G401 (cell line): ENCODE data around the gene EPB41L4B. TPM values are rescaled to one million over a fixed set of nuclear protein-coding genes. Genes with fewer than 3 reads are reported as not detected.
"Not testable (repeated sequence)": the region's sequence is repeated elsewhere in the genome, so short reads cannot be mapped to it uniquely, and the experiment has no call there.

ENCODE experiments used
- DNase-seq: peaks from one replicate; pipeline ENCODE4 v3.0.0-alpha.2; 2015; ENCODE audit warnings: low spot score
- in situ Hi-C: cut with HindIII; loops from 2 replicates; pipeline ENCODE4 v1.10.0; 2016; ENCODE audit warnings: low sequenced_read_pairs, mixed read lengths
- total RNA-seq: library from RNA; depleted of rRNA; stranded (reverse); fragments of >200 nt; shearing (Covaris generic); gene quantifications from 2 replicates; pipeline ENCODE4 v1.2.3, GENCODE V29; 2014; rRNA removed

EPB41L4B gene
- total RNA-seq, 1 experiment from 2014 or later: 6.5 TPM

DNA sequence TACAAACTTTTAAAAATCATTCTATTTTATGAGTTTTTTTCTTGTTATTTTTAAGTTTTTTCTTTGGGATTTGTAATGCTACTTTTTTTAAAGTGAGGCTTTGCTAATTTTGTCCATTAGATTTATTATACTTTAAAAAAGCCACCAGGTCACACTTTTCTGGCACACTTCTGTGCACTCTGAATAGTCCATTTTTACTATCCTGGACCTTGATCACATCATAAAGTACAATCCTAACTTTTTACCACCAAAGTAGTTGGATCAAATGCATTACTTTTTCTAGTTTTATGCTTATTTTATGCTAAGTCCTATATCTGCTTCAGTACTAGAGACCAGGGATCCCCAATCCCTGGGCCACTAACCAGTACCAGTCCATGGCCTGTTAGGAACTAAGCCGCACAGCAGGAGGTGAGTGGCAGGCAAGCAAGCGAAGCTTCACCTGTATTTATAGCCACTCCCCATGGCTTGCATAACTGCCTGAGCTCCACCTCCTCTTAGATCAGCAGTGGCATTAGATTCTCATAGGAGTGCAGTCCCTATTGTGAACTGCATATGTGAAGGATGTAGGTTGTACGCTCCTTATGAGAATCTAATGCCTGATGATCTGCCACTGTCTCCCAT is 169.8 kb downstream of the EPB41L4B start:
- in situ Hi-C loops: no loop called here
- no peak for DNase-seq

DNA sequence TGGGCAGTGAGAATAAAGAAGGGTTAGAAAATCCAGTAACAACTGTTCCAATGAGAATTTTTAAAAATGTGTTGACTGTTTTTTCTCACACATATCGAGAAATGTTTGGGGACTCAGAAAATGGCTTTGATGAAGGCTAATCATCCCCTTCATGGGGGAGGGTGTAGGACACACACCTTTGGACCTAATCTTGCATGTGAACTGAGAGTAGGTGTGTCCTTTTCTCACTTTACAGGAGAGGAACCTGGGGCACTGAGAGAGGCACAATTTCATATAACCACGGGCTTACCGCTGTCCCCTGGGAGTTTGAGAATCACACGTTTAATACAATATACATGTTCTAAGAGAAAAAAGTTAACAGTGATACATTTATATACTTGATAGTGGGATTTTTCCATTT is 171.1 kb downstream of the EPB41L4B start:
- in situ Hi-C loops: no loop called here

DNA sequence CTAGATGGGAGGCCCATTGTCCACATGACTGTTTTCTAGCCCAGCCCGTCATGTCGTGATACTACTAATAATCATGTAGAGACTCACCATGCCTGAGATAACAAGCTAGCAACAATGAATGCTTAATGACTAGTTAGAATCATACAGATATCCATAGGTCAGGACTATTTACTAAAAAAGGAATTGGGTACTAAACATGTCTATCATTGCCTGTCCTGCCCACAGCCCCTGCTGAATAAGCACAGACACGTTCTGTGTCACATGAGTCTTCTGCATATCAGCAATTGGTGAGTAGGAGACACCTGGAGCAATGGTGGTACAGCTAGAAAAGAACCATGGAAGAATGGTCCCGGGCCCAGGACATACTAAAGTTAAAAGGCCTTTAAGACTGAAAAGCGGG is 171.8 kb downstream of the EPB41L4B start:
- in situ Hi-C loops: no loop called here
- DNase-seq: no peak

More for the DNA sequence above, 171.1 kb downstream of the EPB41L4B start:
- DNase-seq: no peak

DNA sequence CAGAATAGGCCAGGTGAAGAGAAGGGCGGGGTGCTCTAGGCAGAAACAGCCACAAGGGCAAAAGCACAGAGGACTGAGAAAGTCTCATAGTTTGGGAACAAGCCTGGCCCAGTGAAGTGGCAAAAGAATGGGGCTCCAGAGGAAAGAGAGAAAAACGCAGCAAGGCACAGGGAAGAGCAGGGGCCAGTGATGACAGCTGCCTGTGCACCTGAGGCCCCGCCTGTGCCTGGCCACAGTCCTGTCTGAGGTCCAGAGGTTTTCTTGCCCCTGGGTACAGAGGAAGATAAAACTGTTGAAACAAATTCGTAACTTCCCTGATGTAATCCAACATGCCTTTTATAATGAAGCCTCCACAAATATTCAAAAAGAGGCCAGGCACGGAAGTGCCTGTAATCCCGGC is 175.8 kb downstream of the EPB41L4B start:
- in situ Hi-C loops: no loop called here
- DNase-seq: no peak

DNA sequence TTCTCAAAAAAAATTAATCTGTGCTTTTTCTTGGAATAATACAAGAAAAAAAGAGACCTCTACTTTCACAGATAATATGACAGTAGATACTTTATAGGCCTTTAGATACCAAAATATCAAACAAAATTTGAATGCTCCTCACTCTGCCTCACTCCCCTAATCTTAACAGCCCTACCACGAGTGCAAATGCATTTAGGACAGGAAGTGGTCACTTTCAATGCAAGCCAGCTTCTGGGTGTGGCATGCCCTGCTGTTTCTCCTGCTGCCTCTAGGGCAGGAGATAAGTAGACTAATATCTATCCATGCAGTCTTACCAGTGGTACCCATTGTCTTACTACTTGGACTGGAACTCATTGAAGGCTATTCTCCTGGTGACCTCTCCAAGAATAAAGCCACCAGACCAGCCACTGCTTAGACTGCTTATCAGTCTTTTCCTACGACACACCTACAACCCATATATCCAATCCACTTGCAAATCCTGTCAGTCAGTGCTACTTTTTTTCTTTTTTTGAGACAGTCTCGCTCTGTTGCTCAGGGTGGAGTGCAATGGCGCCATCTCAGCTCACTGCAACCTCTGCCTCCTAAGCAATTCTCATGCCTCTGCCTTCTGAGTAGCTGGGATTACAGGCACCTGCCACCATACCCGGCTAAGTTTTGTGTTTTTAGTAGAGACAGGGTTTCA is 176.8 kb downstream of the EPB41L4B start:
- DNase-seq: no peak
- in situ Hi-C loops: no loop called here

DNA sequence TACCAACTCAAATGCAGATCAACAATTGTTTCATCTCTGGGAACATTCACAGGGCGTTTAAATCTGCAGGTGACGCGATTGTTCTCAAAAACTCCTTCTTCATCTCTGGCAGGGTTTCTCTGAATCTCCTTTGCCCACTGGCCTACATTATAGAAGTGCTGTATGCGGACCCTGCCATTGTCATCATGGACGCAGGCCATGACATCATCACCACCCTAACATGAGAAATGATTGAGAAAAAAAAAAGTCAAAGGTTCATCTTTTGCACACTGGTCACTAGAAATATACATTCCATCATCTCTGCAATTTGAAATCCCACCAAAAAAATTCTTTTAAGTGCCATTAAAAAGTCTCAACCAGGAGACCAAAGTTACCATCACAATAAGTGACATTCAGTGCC is 179.5 kb downstream of the EPB41L4B start:
- DNase-seq: no peak
- in situ Hi-C loops: no loop called here

DNA sequence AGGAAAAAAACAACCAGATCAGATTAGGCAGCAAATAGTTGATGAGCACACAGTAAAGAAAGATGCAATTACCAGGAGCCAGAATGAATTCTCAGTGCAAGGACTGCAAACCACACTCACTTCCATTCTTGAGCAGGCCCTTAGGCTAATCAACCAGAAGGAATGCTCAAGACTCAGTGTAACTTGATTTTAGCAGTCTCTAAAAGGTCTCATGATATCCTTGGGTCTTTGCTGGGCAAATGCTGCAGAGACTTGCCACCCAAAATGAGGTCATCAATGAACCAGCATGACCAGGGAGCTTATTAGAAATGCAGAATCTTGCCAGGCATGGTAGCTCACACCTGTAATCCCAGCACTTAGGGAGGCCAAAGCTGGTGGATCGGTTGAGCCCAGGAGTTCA is 181.0 kb downstream of the EPB41L4B start:
- in situ Hi-C loops: no loop called here
- DNase-seq: no peak

DNA sequence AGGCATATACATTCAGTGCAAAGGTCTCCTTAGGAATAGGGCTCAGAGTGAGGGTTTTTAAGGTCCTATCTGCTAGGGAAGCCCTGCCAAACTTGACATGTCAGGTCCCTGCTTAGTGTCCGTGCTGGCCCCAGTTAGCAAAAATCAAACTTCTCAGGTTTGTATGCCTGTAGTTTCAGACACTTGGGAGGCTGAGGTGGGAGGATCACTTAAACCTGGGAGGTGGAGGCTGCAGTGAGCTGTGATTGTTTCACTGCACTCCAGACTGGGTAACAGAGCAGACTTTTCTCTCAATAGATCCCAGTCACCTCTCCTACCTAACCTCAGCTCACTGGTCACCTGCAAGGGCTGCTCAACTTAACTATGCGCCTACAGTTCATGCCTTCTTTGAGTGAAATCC is 182.4 kb downstream of the EPB41L4B start:
- in situ Hi-C loops: no loop called here
- DNase-seq: no peak

DNA sequence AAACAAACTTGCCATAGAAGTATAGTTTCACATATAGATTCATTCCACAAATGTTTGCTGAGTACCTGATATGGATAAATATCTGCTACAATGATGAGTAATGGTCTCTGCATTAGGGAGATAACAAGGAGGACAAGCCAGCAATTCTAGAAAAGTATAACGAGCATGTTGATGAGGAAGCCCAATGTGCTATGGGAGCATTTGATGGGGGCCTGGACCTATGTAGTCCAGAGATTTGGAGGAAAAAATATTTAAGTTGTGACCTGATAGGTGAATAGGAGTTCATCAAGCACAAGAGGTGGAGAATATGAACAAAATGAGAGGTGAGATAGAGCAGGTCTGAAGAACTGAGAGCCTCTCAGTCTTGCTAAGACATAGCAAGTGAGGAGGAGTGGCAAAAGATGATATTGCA is 186.7 kb downstream of the EPB41L4B start:
- in situ Hi-C loops: no loop called here
- no peak for DNase-seq

DNA sequence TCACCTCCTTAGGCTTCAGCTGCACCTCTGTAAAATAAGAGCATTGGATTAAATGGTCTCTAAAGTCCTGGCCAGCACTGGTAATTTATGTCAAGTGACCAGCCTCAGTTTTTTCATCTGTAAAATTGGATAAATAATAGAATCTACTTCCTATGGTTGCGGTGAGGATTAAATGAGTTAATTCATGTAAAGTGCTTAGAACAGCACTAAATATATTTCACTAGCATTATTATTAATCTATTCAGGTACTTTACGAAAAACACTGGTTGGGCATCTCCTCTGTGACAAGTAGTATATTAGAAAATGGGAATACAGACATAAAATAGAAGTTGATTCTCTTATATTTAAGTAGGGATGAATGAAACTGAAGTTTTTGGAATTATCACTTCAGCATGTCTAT is 187.3 kb downstream of the EPB41L4B start:
- in situ Hi-C loops: no loop called here
- no peak for DNase-seq

DNA sequence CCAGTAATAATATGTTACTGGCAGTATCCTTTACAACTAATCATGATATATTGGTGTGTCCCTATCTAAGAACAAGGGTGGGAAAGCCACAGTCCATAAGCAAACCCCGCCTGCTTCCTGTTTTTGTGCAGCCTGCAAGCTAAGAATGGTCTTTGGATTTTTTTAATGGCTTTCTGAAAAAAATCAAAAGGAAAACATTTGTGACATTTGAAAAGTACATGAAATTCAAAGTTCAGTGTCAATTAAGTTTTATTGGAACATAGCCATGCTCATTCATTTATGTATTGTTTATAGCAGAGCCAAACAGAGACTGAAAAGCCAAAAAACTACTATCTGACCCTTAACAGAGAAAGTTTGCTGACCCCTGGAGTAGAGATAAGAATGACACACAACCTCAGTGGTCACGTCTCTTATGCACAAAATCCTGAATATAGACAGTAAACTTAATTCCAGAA is 188.3 kb downstream of the EPB41L4B start:
- in situ Hi-C loops: no loop called here
- DNase-seq: no peak

DNA sequence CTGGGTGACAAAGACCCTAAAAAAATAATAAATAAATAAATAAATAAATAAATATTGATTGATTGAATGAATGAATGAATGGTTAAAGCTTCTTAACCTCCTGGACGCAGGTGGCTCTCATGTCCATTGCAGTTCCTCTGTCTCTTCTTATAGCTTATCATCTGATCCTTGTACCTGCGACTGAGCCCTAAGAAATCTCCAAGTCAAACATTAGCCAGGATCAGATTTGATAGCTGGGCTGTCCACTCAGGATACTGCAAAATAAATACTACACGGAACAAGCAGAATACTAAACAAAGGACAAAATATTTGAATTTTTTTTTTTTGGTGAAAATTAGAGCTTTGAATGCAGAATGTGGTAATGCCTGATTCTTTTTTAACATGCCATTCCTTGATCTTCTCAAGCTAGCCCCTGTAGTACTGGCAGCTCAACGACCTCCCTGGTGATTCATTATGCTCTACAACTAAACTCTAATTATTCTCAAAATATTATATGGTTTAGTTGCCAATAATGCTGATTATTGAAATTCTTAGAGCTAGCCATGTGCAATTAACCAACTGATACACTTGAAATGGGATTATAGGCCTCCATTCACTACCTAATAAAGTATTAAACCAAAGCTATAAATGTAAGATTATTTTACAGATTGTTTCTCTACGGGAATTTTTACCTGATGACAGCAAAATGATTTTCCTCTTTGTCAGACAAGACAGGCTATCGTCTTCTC is 191.2 kb downstream of the EPB41L4B start:
- in situ Hi-C loops: no loop called here

DNA sequence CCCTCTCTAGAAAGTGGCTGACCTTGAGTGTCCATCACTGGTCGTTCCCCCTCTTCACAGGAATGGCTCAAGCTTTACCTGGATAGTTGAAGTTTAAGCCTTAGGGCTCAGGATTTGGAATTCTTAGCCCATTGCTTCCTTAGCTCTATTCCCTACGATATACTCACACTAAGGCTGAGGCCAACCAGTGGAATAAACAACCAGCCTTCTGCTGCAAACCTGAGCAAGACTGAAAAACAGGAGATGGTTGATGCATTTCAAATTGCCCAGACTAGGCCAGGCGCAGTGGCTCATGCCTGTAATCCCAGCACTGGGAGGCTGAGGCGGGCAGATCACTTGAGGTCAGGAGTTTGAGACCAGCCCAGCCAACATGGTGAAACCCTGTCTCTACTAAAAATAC is 194.2 kb downstream of the EPB41L4B start:
- DNase-seq, in situ Hi-C loops: not testable (repeated sequence)

More for the DNA sequence above, 191.2 kb downstream of the EPB41L4B start:
- DNase-seq: no peak

DNA sequence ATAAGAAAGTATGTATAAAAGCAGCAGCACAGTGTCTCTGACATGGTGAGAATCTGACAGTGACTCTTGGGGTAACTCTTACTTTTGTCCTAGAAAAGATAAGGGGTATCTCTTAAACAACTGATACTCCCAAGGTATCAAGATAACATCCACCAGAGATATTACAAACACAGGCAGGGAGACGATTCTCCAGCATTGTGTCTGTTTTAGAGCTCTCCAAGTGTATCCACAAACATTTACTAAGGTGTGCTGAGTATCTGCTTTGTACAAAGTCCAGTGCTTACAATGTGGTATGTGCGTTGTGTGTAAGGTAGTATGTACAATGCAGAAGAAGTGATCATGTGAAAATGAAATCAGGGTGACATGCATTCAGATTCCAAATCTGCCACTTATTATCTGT is 196.7 kb downstream of the EPB41L4B start:
- DNase-seq: no peak
- in situ Hi-C loops: no loop called here

DNA sequence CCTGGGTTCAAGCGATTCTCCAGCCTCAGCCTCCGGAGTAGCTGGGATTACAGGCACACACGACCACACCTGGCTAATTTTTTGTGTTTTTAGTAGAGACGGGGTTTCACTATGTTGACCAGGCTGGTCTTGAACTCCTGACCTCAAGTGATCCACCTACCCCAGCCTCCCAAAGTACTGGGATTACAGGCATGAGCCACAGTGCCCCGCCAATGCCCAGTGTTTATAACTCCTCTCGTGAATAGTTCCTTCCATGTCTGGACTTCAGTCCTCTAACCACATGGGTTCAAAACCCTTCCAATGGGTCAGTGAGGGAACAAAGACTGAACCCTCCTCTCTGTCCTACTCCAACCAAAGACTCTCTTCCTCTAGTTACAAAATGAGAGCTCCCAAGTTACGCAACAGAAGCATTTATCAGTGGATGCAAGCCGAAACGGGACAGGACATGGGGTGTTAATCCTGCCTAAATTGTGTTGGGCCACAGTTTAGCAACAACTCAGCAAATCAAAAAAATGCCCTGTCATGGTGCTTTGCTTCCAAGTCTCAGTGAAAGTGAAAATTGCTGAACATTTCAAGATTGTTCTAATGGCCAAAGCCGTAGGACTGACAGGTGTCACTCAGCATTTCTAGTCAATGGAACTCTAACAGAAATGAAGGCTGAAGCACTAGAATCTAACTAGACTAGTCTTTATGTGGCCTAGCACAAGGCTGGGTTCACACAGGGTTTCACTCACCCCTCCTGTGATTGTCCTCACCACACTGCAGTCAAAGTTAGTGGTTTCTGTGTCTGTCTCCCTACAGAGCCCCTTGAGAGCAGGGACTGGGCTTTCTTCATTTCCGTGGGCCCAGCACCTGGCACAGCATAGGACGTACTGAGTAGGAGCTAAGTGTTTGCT is 197.9 kb downstream of the EPB41L4B start:
- in situ Hi-C loops: no loop called here
- no peak for DNase-seq

Other genes with a start within 250 kb of the EPB41L4B start
- gene TMEM245, start 201.1 kb downstream of the EPB41L4B start, total RNA-seq: 20.7 and 26.6 TPM in 2 replicates
- gene FRRS1L, start 153.8 kb downstream of the EPB41L4B start, total RNA-seq: not detected in 2 replicates
- 0.20 and 0.37 TPM in 2 replicates for gene PTPN3, start 177.2 kb upstream of the EPB41L4B start, total RNA-seq